HG03060 (cell line): Measurements from ENCODE around the gene PDK2.
"Not testable (repeated sequence)": the region's sequence is repeated elsewhere in the genome, so short reads cannot be mapped to it uniquely, and the experiment has no call there.

Source experiments
- ATAC-seq: cut with Tn5 transposase; IDR thresholded peaks from one replicate; pipeline ENCODE4 v1.9.1; 2021; ENCODE audit warnings: low read depth, moderate number of reproducible peaks; ENCODE audit not compliant: unreplicated experiment

PDK2 gene

DNA sequence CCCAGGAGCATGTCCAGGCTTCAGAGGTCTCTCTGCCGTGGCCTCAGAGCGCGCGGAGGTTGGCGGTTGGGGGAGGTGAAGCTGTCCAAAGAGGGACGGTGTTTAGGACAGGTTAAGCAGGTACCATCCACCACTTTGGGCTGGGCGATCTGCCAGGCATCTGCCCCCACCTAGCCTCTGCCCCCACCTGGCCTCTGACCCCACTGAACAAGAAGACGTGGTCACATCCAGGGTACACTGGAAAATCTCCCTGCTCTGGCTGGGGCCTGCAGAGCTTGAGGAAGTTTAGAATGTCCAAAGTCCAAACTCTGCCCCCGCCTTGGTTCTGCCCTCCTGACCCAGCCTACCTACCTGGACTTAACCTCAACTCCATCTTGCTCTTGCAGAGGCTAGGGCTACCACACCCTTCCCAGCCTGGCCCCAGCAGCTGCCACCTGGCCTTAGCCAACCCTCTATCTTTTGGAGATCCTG, 37.6 kb upstream of the PDK2 start:
- no peak for ATAC-seq

GRCh38 chr17:50058296-50058953, 36.7 kb upstream of the PDK2 start:
- ATAC-seq = no peak

DNA sequence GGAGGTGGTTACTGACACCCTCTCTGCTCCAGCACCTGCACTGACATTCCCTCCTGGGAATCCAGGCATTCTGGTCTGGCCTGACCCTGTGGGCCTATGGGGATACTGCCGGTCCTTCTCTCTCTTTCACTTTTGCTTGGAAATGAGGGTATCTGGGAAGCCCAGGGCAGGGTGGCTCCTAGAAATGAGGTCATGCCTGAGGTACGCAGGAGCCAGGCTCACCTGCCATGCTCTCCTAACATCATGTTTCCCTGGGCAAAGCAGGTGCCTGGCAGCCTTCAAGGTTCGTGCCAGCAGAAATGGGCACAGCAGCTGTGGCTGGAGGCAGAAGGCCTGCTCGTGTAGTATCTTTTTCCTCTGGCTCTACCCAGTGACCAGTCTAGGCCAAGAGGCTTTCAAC, 35.9 kb upstream of the PDK2 start:
- ATAC-seq = no peak

DNA sequence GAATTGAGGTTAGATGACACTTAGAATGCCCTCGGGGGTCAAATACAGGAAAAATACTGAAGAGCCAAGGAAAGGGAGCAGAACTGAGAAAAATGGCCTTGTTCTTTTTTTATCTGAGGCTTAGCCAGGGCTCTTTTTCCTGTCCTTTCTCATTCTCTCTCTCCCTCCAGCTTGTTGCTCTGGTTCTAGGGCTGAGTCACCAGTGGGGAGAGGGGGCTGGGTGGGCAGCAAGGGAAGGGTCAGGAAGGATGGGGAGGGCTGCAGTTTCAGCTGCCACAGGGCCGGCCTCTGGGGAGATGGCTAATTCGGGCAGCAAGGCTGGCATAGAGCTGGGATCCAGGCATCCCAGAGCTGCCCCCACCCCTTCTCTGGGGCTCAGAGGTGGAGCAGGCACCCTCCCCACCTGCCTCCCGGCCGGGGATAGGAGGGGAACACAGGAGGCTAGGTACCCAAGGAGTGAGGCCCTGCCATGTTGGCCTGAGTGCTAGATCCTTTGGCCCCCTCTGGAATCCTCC, 35.3 kb upstream of the PDK2 start:
- no peak for ATAC-seq

DNA sequence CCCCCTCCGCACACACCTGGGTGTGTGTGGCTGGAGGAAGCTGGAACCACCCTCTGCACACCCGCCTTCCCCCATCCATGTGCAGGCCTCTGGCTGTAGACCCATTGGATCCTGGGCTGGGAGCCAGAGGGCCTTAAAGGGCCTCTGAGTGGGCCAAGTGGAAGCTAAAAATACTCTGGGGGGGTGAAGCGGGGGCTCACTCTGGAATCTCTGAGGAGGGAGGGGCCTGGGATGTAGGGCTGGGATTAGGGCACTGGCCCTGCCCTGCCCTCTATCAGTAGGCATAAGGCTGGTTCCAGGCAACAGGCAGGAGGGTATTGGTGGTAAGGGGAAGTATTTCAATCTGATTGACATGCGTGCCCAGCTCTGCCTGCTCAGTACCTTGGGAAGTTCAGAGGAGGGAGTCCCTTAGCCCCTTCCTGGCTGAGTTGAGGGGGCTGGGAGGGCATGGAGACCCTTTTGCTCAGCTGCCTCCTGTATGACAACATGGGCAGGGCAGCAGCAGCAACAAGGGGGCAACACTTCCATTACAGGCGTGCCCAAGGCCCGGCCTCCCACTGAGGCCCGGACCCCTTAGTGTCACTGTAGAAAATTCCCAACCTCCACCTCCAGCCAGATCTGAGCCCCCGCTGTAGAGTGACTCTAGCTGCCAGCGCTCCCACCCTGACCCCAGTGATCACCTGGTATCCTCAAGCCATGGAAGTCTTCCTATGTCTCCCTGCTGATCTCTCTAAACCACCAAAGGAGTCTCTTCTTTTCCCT, 34.0 kb upstream of the PDK2 start:
- no peak for ATAC-seq

DNA sequence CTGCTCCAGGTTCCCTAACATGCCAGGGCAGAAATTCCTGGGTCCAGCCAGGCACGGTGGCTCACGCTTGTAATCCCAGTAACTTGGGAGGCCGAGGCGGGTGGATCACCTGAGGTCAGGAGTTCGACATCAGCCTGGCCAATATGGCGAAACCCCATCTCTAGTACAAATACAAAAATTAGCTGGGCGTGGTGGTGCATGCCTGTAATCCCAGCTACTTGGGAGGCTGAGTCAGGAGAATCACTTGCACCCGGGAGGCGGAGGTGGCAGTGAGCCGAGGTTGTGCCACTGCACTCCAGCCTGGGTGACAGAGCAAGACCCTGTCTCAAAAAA, 33.5 kb upstream of the PDK2 start:
- not testable (repeated sequence) for ATAC-seq

- no peak for ATAC-seq
Measured at GRCh38 chr17:50062293-50063243, 32.6 kb upstream of the PDK2 start.

DNA sequence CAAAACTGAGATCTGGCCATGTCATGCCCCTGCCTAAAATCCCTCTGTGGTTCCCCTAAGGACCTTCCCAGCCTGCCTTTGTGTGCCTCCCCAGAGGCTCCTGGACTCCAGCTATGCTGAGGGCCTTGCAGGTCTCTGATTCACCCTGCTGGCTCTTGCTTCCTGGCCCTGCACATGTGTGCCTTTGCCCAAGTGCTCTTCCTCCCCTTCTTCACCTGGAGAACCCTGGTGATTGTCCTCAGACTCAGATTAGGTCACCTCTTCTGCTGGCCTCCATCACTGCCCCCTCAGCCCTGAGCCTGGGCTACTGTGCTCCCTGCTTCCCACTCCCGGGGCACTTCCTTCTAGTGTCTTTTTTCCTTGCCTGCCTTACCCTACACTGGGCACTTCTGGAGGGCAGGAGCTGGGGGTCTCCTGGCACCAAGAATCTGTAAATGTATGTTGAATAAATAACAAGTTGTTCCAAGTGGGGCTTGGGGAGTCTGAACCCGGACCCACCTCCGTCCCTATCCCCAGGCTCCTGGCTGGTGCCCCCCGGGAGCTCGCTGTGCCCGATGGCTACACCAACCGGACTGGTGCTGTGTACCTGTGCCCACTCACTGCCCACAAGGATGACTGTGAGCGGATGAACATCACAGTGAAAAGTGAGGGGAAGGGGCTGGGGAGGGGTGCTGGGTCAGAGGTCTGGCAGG, 31.4 kb upstream of the PDK2 start:
- no peak for ATAC-seq

- no peak for ATAC-seq
Measured at GRCh38 chr17:50064253-50065001, 30.7 kb upstream of the PDK2 start.

GRCh38 chr17:50065056-50065455, 30.1 kb upstream of the PDK2 start:
- no peak for ATAC-seq

- no peak for ATAC-seq
Measured at GRCh38 chr17:50066995-50067394, 28.2 kb upstream of the PDK2 start.

- ATAC-seq = no peak
Measured at GRCh38 chr17:50067996-50068395, 27.2 kb upstream of the PDK2 start.

DNA sequence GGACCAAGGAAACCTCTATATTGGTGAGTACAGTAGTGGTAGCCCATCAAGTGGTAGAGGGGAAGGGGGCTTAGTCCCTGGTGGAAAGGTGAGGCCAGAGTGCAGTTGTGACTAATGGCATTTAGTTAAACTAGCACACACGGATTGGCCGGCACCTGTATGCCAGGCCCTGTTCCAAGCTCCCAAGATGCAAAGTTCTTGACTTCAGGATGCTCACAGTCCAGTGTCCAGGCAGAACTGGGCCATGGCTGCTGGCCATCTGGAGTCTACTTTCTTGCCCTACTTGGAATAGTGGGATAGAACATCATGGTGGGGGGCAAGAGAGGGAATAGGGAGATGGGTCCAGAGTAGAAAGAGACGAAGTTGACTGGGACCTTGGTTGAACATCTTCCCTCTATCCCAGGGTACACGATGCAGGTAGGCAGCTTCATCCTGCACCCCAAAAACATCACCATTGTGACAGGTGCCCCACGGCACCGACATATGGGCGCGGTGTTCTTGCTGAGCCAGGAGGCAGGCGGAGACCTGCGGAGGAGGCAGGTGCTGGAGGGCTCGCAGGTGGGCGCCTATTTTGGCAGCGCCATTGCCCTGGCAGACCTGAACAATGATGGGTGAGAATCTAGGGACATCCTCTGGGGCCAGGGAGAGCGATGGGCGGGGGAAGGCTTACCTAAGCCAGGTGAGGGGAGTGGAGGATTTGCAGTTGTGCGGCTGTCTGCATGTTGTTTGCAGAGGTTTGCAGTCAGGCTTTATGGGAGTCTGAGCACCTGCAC, 24.1 kb upstream of the PDK2 start:
- ATAC-seq = no peak

- ATAC-seq = no peak
Measured at GRCh38 chr17:50071692-50072091, 23.5 kb upstream of the PDK2 start.

DNA sequence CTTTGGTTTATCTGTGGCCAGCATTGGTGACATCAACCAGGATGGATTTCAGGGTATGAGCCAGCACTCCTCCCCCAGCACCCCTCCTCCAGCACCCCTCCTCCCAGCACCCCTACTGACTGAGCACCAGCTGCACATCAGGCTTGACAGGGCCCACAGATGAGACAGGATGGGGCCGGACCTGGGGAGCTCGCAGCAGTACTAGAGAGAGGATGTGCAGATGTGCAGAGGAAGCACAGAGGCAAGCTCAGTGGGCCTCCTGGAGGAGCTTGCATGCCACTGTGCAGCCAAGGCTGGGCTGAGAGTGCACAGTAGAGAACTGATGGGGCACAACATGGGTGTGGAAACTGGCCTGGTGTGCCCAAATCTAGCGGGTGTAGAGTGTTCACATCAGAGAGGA, 23.0 kb upstream of the PDK2 start:
- ATAC-seq = no peak

- ATAC-seq = no peak
Measured at GRCh38 chr17:50072925-50073324, 22.2 kb upstream of the PDK2 start.

- ATAC-seq = no peak
Measured at GRCh38 chr17:50074227-50074626, 20.9 kb upstream of the PDK2 start.

GRCh38 chr17:50075446-50076032, 19.6 kb upstream of the PDK2 start:
- no peak for ATAC-seq

DNA sequence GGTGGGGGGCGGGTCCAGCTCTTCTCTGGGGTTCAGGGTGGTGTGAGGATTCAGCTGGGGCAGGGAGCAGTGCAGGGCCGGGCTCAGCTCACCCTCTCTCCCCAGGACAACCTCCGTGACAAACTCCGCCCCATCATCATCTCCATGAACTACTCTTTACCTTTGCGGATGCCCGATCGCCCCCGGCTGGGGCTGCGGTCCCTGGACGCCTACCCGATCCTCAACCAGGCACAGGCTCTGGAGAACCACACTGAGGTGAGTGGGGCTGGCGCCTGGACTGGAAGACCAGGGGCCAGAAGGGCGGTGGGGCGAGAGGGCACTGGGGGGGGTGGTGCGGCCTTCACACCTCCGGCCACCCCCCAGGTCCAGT, 18.9 kb upstream of the PDK2 start:
- no peak for ATAC-seq
